ENCODE measurements around the gene ZNF771.

ZNF771 gene

DNA sequence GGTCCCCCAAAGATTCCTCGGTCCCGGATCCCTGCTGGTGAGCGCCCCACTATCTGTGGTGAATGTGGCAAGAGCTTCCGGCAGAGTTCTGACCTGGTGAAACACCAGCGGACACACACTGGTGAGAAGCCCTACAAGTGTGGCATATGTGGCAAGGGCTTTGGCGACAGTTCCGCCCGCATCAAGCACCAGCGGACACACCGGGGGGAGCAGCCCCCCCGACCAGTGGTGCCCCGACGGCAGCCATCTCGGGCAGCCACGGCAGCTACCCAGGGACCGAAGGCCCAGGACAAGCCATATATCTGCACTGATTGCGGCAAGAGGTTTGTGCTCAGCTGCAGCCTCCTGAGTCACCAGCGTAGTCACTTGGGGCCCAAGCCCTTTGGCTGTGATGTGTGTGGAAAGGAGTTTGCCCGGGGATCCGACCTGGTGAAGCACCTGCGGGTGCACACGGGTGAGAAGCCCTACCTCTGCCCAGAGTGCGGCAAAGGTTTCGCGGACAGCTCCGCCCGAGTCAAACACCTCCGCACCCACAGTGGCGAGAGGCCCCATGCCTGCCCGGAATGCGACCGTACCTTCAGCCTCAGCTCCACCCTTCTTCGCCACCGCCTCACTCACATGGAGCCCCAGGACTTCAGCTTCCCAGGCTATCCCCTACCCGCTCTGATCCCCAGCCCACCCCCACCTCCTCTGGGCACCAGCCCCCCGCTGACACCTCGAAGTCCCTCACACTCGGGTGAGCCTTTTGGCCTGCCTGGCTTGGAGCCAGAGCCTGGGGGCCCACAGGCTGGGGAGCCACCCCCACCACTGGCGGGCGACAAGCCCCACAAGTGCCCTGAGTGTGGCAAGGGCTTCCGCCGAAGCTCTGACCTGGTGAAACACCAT, 9.4 kb upstream of the ZNF771 start:
- no peak for DNase-seq
- intact Hi-C loops (cut with DNase I; ENCODE audit: low total_unique reads) = no loop called here
- Histone ChIP-seq H3K9me3 (no peaks in the 10 kb centered on the region), H3K27me3 (no peaks in the 10 kb centered on the region), H3K27ac (no peak overlapping the region), H3K4me1 (peaks cover 0 to 27% (median 26%) of the 10 kb centered on the region in 4 donors), H3K4me3 (no peak overlapping the region), H3K36me3 (peaks cover 0 to 17% (median 17%) of the 10 kb centered on the region in 3 donors)
- TF ChIP-seq, protein P1, sequence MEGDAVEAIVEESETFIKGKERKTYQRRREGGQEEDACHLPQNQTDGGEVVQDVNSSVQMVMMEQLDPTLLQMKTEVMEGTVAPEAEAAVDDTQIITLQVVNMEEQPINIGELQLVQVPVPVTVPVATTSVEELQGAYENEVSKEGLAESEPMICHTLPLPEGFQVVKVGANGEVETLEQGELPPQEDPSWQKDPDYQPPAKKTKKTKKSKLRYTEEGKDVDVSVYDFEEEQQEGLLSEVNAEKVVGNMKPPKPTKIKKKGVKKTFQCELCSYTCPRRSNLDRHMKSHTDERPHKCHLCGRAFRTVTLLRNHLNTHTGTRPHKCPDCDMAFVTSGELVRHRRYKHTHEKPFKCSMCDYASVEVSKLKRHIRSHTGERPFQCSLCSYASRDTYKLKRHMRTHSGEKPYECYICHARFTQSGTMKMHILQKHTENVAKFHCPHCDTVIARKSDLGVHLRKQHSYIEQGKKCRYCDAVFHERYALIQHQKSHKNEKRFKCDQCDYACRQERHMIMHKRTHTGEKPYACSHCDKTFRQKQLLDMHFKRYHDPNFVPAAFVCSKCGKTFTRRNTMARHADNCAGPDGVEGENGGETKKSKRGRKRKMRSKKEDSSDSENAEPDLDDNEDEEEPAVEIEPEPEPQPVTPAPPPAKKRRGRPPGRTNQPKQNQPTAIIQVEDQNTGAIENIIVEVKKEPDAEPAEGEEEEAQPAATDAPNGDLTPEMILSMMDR (IDR thresholded peaks at IDR 0.05) = no peak

DNA sequence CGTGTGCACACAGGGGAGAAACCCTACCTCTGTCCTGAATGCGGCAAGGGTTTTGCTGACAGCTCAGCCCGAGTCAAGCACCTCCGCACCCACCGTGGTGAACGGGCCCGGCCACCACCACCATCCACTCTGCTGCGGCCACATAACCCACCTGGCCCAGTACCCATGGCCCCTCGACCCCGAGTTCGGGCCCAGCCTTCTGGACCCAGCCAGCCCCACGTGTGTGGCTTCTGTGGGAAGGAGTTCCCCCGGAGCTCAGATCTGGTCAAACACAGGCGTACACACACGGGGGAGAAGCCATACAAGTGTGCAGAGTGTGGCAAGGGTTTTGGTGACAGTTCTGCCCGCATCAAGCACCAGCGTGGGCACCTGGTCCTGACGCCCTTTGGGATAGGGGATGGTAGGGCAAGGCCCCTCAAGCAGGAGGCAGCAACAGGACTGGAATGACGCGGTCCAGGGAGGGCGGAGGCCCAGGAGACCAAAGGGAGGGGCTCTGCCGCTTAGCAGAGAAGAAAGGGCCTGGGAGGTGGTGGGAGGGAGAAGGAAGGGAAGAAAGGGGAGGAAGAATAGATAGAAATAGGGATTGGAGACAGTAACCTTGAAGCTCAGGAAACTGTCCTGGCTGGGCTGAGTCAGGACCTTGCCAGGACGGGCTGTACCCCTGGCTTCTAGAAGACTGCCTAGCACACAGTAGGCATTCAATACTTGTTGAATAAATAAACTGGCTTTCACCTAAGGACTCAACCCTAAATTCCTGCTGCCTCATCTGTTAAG, 8.6 kb upstream of the ZNF771 start:
- intact Hi-C loops (cut with DNase I; ENCODE audit: low total_unique reads) = no loop called here
- H3K9me3 ChIP-seq = no peaks in the 10 kb centered on the region
- DNase-seq = no peak
- H3K4me1 ChIP-seq = peaks cover 0 to 27% (median 26%) of the 10 kb centered on the region in 4 donors
- TF ChIP-seq, protein P1 (IDR thresholded peaks at IDR 0.05) = no peak
- H3K27ac ChIP-seq = peak overlapping the region; percentile 87 to 90
- no peak overlapping the region for H3K4me3 ChIP-seq
- no peaks in the 10 kb centered on the region for H3K27me3 ChIP-seq
- peaks cover 0 to 17% (median 17%) of the 10 kb centered on the region in 3 donors for H3K36me3 ChIP-seq

DNA sequence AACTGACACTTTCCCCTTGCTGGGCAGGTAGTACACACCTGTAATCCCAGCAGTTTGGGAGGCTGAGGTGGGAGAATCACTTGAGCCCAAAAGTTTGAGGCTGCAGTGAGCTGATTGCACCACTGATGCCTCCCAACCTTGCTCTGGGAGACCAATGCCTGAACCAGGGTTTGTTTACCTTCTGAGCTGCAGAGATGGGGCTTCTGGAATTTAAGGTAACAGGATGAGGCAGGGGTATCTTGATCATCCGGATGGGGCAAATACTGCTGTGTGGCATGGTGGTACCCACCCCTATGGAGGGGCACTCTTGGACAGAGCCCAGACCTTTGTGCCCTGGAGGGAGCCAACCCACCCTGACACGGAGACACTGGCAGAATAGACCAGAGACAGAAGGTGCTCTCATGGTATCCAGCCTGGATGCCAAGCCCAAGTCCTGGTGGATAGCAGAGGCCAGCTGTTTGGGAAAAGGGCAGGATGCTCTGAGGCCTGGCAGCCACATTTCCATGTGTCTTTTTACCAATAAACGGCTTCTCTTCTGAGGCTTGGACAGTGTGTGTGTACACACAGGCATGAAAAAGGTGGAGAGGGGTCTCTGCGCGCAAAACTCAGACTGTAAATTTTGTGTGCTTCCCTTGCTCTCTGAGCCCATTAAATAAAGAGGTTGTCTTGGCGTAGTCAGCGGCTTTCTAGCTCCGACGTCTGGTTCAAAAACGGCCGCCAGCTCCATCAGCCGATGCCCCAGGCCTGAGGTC, 7.8 kb upstream of the ZNF771 start:
- no peak for DNase-seq
- Histone ChIP-seq H3K27me3 (no peaks in the 10 kb centered on the region), H3K9me3 (no peaks in the 10 kb centered on the region), H3K4me3 (peak overlapping the region; percentile 68 to 75), H3K36me3 (peaks cover 0 to 17% (median 17%) of the 10 kb centered on the region in 3 donors), H3K27ac (peak overlapping the region; percentile 87 to 90), H3K4me1 (peaks cover 0 to 26% (median 20%) of the 10 kb centered on the region in 4 donors)
- TF ChIP-seq, protein P1 (IDR thresholded peaks at IDR 0.05) = no peak
- intact Hi-C loops (cut with DNase I; ENCODE audit: low total_unique reads) = no loop called here

DNA sequence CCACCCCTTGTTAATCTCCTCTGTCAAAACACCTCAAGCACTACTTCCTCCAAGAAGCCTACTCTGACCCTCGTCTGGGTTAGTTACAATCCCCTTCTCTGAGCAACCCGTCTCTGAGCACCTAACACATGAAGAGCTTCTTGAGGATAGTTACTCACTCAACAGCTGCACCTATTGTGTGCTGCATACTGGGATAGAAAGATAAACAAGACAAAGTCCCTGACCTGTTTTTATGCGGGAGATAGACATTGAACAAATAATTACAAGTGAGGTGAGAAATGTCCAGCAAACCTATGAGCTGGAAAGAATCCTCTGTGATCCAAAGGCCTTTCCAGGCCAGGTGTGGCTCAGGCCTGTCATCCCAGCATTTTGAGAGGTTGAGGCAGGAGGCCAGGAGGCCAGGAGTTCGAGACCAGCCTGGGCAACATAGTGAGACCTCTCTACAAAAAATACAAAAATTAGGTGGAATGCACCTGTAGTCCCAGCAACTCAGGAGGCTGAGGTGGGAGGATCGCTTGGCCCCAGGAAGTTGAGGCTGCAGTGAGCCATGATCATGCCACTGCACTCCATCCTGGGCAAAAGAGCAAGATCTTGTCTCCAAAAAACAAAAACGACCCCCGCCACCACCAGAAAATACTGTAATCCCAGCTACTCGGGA, 5.5 kb upstream of the ZNF771 start:
- H3K9me3 ChIP-seq = no peaks in the 10 kb centered on the region
- H3K4me3 ChIP-seq = no peak overlapping the region
- DNase-seq = no peak
- H3K27me3 ChIP-seq = no peaks in the 10 kb centered on the region
- H3K27ac ChIP-seq = no peak overlapping the region
- H3K36me3 ChIP-seq = peaks cover 0 to 17% (median 17%) of the 10 kb centered on the region in 3 donors
- H3K4me1 ChIP-seq = peaks cover 0 to 19% (median 9%) of the 10 kb centered on the region in 4 donors
- TF ChIP-seq, protein P1 (IDR thresholded peaks at IDR 0.05) = no peak
- intact Hi-C loops (cut with DNase I; ENCODE audit: low total_unique reads) = no loop called here

DNA sequence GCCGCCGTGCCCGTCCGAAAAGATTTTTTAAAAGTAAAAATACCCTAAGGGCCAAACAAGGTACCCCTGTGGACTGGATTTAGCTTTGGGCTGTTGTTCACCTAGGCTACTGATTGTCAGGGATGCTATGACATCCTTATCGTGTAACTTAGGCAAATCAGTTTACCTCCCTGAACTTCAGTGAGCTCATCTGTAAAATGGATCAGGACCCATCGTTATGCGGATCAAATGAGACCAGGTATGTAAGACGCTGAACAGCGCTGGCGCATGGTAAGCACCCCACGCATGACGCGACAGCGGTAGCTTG, 658 bp upstream of the ZNF771 start:
- Histone ChIP-seq H3K36me3 (peaks cover 0 to 6% (median 5%) of the 10 kb centered on the region in 3 donors), H3K27me3 (no peaks in the 10 kb centered on the region), H3K4me3 (peak overlapping the region; percentile 62 to 65), H3K27ac (peak overlapping the region; percentile 80 to 92), H3K9me3 (no peaks in the 10 kb centered on the region), H3K4me1 (peaks cover 0 to 30% (median 22%) of the 10 kb centered on the region in 4 donors)
- intact Hi-C loops (cut with DNase I; ENCODE audit: low total_unique reads) = loop anchor here (1.0 kb wide), 1 partner anchor 340 kb away; no protein-coding TSS in a partner anchor
- TF ChIP-seq, protein P1 (IDR thresholded peaks at IDR 0.05) = no peak
- DNase-seq = no peak
